HepG2 (cell line): ENCODE data around the gene LDAF1. TPM values are rescaled to one million over a fixed set of nuclear protein-coding genes. Genes with fewer than 3 reads are reported as not detected.

Experiments used
- CBX5 ChIP-seq: sonication (generic); formaldehyde crosslinking; IDR thresholded peaks from 2 replicates; pipeline ENCODE4 v1.4.0; 2020; ENCODE audit warnings: missing genetic modification reagents, borderline replicate concordance
- MEIS1 ChIP-seq: sonication (generic); formaldehyde crosslinking; IDR thresholded peaks from 2 replicates; pipeline ENCODE4 v1.9.0; 2021; ENCODE audit warnings: mild to moderate bottlenecking, missing genetic modification reagents, moderate library complexity, borderline replicate concordance
- MYC ChIP-seq: sonication (generic); formaldehyde crosslinking; IDR thresholded peaks from 2 replicates; pipeline ENCODE4 v1.9.0; 2021; ENCODE audit warnings: missing genetic modification reagents, borderline replicate concordance
- NONO ChIP-seq, 2 experiments: fragments of 450-650 bp in 1 of 2; sonication (generic) in 1 of 2; formaldehyde crosslinking in 1 of 2; IDR thresholded peaks in 1 of 2; conservative IDR thresholded peaks in 1 of 2; 2 replicates each; pipeline versions ENCODE4 v1.6.1 to v1.8.0; 2017 to 2022; ENCODE audit warnings: mild to moderate bottlenecking in 1 of 2, missing genetic modification reagents in 1 of 2, moderate library complexity in 1 of 2
- PCBP1 ChIP-seq: fragments of 200-400 bp; formaldehyde crosslinking; IDR thresholded peaks from 2 replicates; pipeline ENCODE4 v1.6.1; 2017; ENCODE audit warnings: mild to moderate bottlenecking, low read depth, low read length, borderline replicate concordance
- ZNF10 ChIP-seq: sonication (generic); formaldehyde crosslinking; IDR thresholded peaks from 2 replicates; pipeline ENCODE4 v1.4.0; 2020; ENCODE audit warnings: mild to moderate bottlenecking, low read depth, missing genetic modification reagents, borderline replicate concordance
- ZNF556 ChIP-seq: sonication (generic); formaldehyde crosslinking; IDR thresholded peaks from 2 replicates; pipeline ENCODE4 v1.4.0; 2020; ENCODE audit warnings: mild to moderate bottlenecking, missing genetic modification reagents, borderline replicate concordance
- ZNF670 ChIP-seq: sonication (generic); formaldehyde crosslinking; IDR thresholded peaks from 2 replicates; pipeline ENCODE4 v1.8.0; 2022; ENCODE audit warnings: mild to moderate bottlenecking, missing genetic modification reagents, borderline replicate concordance
- ZNF891 ChIP-seq: sonication (generic); formaldehyde crosslinking; IDR thresholded peaks from 2 replicates; pipeline ENCODE4 v1.5.0; 2020; ENCODE audit warnings: mild to moderate bottlenecking, missing genetic modification reagents
- ZSCAN12 ChIP-seq: sonication (generic); formaldehyde crosslinking; IDR thresholded peaks from 2 replicates; pipeline ENCODE4 v1.9.0; 2021; ENCODE audit warnings: mild to moderate bottlenecking, missing genetic modification reagents
- polyA plus RNA-seq, 8 experiments: library from polyadenylated mRNA; depleted of rRNA in 3 of 8; stranded (reverse) in 7 of 8; unstranded in 1 of 8; fragments of >200 nt; fragmentation: Illumina TruSeq in 4 of 8; extraction: Trizol in 4 of 8; gene quantifications; 2 replicates each; pipeline versions ENCODE4 v1.2.1 to v1.2.3, GENCODE V29; 2011 to 2016; ENCODE audit warnings: low read depth in 4 of 8, missing spikeins in 1 of 8, mixed read lengths in 1 of 8; ENCODE audit not compliant: insufficient read depth in 1 of 8
- total RNA-seq, 5 experiments: library from RNA; depleted of rRNA; stranded (reverse); fragments of >200 nt; fragmentation: Illumina TruSeq; extraction: Trizol; gene quantifications; 2 replicates each; pipeline ENCODE4 v1.2.3, GENCODE V29; 2016; ENCODE audit warnings: low read depth in 1 of 5
- TF ChIP-seq, protein P1 (sequence below): sonication (generic); formaldehyde crosslinking; IDR thresholded peaks from 2 replicates; pipeline ENCODE4 v1.4.0; 2020; ENCODE audit warnings: mild to moderate bottlenecking, missing genetic modification reagents, borderline replicate concordance
- TF ChIP-seq, protein P2 (sequence below), 2 experiments: sonication (generic) in 1 of 2; formaldehyde crosslinking in 1 of 2; IDR thresholded peaks; 2 replicates each; pipeline versions ENCODE4 v1.6.1 to v1.9.0; 2014 to 2022; ENCODE audit warnings: antibody characterized with exemption in 1 of 2, borderline replicate concordance in 1 of 2, inconsistent platforms in 1 of 2, low read depth in 1 of 2, missing genetic modification reagents in 1 of 2
- TF ChIP-seq, protein P3 (sequence below): sonication (generic); formaldehyde crosslinking; IDR thresholded peaks from 2 replicates; pipeline ENCODE4 v1.4.0; 2020; ENCODE audit warnings: missing genetic modification reagents

The LDAF1 gene
- total and polyA plus RNA-seq, 2 of the 13 experiments (the other 11 are each of a cell fraction or from before 2014, with no cell fraction given): 6.3 to 7.5 TPM

DNA sequence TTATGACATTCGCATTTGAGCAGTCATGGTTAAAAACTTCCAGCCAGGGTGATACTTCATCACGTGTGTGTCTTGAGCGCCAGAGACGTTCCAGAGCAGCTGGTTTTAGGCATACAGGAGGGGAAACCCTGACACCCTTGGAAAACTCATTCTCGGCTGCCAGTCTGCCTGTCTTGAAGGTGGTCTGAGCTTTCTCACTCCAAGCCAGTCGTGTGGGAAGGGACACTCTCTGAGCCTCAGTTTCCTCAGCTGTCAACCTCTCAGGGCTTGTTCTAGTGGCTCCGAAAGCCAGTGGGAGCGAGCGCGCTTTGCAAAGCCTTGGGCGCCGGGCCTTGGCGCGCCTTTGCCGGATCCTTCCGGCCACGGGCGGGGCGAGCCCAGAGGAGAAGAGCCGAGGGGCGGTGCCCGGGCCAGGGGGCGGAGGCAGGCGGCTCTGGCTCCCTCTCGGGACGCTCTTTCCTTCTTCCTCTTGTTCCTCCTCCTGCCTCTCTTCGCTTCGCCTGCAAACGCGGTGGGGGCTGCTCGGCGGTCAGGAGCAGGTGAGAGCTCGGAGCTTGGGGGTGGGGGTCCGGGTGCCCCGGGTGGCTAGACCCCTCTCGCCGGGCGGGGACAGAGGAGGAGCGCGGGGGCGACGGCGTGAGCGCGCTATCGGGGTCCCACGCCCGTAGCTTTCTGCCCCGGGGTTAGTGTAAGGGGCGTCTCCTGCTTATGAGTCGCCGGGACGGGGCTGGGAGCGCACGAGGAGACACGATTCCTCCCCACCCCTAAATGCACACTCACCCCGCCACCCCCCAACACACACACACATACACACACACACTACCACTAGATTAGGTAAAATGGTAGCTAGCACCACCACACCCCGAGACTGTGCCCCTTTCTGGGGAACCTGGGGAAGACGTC lies at the start of gene LDAF1 (continued):
- TF ChIP-seq PCBP1: no peak
- TF ChIP-seq ZNF556 (CRISPR knock-in tag): peak; percentile 81
- TF ChIP-seq, protein P1, sequence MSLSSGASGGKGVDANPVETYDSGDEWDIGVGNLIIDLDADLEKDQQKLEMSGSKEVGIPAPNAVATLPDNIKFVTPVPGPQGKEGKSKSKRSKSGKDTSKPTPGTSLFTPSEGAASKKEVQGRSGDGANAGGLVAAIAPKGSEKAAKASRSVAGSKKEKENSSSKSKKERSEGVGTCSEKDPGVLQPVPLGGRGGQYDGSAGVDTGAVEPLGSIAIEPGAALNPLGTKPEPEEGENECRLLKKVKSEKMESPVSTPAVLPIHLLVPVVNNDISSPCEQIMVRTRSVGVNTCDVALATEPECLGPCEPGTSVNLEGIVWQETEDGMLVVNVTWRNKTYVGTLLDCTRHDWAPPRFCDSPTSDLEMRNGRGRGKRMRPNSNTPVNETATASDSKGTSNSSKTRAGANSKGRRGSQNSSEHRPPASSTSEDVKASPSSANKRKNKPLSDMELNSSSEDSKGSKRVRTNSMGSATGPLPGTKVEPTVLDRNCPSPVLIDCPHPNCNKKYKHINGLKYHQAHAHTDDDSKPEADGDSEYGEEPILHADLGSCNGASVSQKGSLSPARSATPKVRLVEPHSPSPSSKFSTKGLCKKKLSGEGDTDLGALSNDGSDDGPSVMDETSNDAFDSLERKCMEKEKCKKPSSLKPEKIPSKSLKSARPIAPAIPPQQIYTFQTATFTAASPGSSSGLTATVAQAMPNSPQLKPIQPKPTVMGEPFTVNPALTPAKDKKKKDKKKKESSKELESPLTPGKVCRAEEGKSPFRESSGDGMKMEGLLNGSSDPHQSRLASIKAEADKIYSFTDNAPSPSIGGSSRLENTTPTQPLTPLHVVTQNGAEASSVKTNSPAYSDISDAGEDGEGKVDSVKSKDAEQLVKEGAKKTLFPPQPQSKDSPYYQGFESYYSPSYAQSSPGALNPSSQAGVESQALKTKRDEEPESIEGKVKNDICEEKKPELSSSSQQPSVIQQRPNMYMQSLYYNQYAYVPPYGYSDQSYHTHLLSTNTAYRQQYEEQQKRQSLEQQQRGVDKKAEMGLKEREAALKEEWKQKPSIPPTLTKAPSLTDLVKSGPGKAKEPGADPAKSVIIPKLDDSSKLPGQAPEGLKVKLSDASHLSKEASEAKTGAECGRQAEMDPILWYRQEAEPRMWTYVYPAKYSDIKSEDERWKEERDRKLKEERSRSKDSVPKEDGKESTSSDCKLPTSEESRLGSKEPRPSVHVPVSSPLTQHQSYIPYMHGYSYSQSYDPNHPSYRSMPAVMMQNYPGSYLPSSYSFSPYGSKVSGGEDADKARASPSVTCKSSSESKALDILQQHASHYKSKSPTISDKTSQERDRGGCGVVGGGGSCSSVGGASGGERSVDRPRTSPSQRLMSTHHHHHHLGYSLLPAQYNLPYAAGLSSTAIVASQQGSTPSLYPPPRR (CRISPR knock-in tag): no peak
- 0 out of 2 replicates have a peak, but pooled peaks have one; percentile 40 for TF ChIP-seq ZNF891 (CRISPR knock-in tag)
- TF ChIP-seq NONO (IDR thresholded peaks at IDR 0.05): no peak
- no peak for TF ChIP-seq NONO (CRISPR knock-in tag; conservative IDR thresholded peaks at IDR 0.05)
- peak; percentile 45; the same call in 1 of the 2 replicates for TF ChIP-seq MYC (CRISPR knock-in tag)
- 0 out of 2 replicates have a peak, but pooled peaks have one; percentile 37 for TF ChIP-seq ZSCAN12 (CRISPR knock-in tag)
- TF ChIP-seq MEIS1 (CRISPR knock-in tag): peak; percentile 81; the same call in 1 of the 2 replicates
- 0 out of 2 replicates have a peak, but pooled peaks have one; percentile 12 for TF ChIP-seq CBX5 (CRISPR knock-in tag)
- TF ChIP-seq, protein P2, sequence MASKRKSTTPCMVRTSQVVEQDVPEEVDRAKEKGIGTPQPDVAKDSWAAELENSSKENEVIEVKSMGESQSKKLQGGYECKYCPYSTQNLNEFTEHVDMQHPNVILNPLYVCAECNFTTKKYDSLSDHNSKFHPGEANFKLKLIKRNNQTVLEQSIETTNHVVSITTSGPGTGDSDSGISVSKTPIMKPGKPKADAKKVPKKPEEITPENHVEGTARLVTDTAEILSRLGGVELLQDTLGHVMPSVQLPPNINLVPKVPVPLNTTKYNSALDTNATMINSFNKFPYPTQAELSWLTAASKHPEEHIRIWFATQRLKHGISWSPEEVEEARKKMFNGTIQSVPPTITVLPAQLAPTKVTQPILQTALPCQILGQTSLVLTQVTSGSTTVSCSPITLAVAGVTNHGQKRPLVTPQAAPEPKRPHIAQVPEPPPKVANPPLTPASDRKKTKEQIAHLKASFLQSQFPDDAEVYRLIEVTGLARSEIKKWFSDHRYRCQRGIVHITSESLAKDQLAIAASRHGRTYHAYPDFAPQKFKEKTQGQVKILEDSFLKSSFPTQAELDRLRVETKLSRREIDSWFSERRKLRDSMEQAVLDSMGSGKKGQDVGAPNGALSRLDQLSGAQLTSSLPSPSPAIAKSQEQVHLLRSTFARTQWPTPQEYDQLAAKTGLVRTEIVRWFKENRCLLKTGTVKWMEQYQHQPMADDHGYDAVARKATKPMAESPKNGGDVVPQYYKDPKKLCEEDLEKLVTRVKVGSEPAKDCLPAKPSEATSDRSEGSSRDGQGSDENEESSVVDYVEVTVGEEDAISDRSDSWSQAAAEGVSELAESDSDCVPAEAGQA (IDR thresholded peaks at IDR 0.05; ENCODE audit: low read depth): no peak
- TF ChIP-seq, protein P2 (CRISPR knock-in tag; IDR thresholded peaks at IDR 0.05; ENCODE audit: borderline replicate concordance): no peak
- TF ChIP-seq ZNF10 (CRISPR knock-in tag): no peak
- TF ChIP-seq, protein P3, sequence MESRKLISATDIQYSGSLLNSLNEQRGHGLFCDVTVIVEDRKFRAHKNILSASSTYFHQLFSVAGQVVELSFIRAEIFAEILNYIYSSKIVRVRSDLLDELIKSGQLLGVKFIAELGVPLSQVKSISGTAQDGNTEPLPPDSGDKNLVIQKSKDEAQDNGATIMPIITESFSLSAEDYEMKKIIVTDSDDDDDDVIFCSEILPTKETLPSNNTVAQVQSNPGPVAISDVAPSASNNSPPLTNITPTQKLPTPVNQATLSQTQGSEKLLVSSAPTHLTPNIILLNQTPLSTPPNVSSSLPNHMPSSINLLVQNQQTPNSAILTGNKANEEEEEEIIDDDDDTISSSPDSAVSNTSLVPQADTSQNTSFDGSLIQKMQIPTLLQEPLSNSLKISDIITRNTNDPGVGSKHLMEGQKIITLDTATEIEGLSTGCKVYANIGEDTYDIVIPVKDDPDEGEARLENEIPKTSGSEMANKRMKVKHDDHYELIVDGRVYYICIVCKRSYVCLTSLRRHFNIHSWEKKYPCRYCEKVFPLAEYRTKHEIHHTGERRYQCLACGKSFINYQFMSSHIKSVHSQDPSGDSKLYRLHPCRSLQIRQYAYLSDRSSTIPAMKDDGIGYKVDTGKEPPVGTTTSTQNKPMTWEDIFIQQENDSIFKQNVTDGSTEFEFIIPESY: no peak
- TF ChIP-seq ZNF670 (CRISPR knock-in tag): no peak
